Activated CD4-positive, alpha-beta memory T cell treated with anti-CD3 and anti-CD28 coated beads for 36 hours (primary cell): Measurements from ENCODE around the gene CCNF. TPM values are rescaled to one million over a fixed set of nuclear protein-coding genes. Genes with fewer than 3 reads are reported as not detected.

Experiments
- CTCF ChIA-PET: fragments of 350-600 bp; sonication (Branson Sonifier 250); formaldehyde crosslinking; loops from one replicate; lab custom pipeline; 2021; ENCODE audit warnings: antibody characterized with exemption, inconsistent platforms; lab: Charles Lee
- POLR2A ChIA-PET: fragments of 350-600 bp; sonication (Branson Sonifier 250); formaldehyde crosslinking; loops from one replicate; lab custom pipeline; 2021; ENCODE audit warnings: antibody characterized with exemption; lab: Charles Lee
- DNase-seq: peaks from one replicate; pipeline ENCODE4 v3.0.0-alpha.2; 2020
- H3K27ac Mint-ChIP-seq: one replicate; pipeline ENCODE4 v1.8.0; 2021; ENCODE audit warnings: mixed read lengths
- H3K27me3 Mint-ChIP-seq: one replicate; pipeline ENCODE4 v1.8.0; 2021; ENCODE audit warnings: mixed read lengths
- H3K36me3 Mint-ChIP-seq: one replicate; pipeline ENCODE4 v1.8.0; 2021; ENCODE audit warnings: mixed read lengths
- H3K4me1 Mint-ChIP-seq: one replicate; pipeline ENCODE4 v1.8.0; 2021; ENCODE audit warnings: low read depth, mixed read lengths
- H3K4me3 Mint-ChIP-seq: one replicate; pipeline ENCODE4 v1.8.0; 2021; ENCODE audit warnings: mild to moderate bottlenecking, mixed read lengths
- H3K9me3 Mint-ChIP-seq: one replicate; pipeline ENCODE4 v1.8.0; 2021; ENCODE audit warnings: mixed read lengths
- intact Hi-C: fragments of 100-400 bp; cut with micrococcal nuclease; formaldehyde crosslinking; loops from one replicate; pipeline ENCODE4 v1.15.1; 2023
- total RNA-seq, 2 experiments: library from RNA; stranded (reverse); gene quantifications; one replicate each; pipeline ENCODE4 v1.2.3, GENCODE V29; 2021

Gene CCNF
- total RNA-seq, 2 experiments from 2014 or later: 53.5 to 54.7 TPM

GRCh38 chr16:2470234-2470601, 41.0 kb downstream of the CCNF start:
- DNase-seq: no peak
- ChIA-PET POLR2A (interaction anchor here (0.5 to 2.0 kb wide), 4 partner anchors 11 to 594 kb away, joined by 3 to 6 read pairs (median 3); partner anchors contain the start of gene TEDC2), CTCF (interaction anchor here (1.2 kb wide), 1 partner anchor 31 kb away, joined by 7 read pairs; no protein-coding TSS in a partner anchor)
- Mint-ChIP-seq H3K4me1 (peaks cover 19% of the 10 kb centered on the region), H3K9me3 (no peaks in the 10 kb centered on the region), H3K27me3 (peaks cover 32% of the 10 kb centered on the region), H3K4me3 (no peak overlapping the region), H3K36me3 (no peaks in the 10 kb centered on the region), H3K27ac (no peak overlapping the region)
- intact Hi-C loops: loop anchor here (5.0 kb wide), 1 partner anchor 43 kb away; the partner anchor contains the start of gene CCNF

DNA sequence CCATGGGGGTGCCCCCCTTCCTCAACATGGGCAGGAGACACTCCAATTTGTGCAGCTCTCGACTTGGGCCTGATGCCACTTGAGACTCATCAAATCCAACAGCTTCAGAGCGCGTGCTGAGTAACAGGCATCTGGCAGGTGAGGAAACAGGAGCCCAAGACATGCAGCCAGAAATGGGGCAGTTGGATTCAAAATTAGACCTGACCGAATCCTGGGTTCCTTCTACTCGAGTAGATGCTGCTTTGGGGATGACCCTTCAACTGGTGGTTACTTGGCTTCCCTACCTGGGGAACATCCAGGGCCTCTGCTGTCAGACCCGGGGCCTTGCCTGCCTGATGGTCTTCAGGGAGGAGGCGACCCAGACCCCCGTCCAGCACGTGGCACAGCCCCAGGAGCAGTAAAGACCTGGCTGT, 41.4 kb downstream of the CCNF start:
- Mint-ChIP-seq H3K4me1 (peaks cover 19% of the 10 kb centered on the region), H3K9me3 (no peaks in the 10 kb centered on the region), H3K27me3 (peaks cover 32% of the 10 kb centered on the region), H3K4me3 (no peak overlapping the region), H3K27ac (no peak overlapping the region), H3K36me3 (no peaks in the 10 kb centered on the region)
- DNase-seq: no peak
- ChIA-PET CTCF (interaction anchor here (1.2 kb wide), 1 partner anchor 31 kb away, joined by 7 read pairs; no protein-coding TSS in a partner anchor), POLR2A (interaction anchor here (0.5 to 2.0 kb wide), 3 partner anchors 11 to 180 kb away, joined by 3 to 6 read pairs (median 3); partner anchors contain the start of gene TEDC2)
- intact Hi-C loops: loop anchor here (5.0 kb wide), 1 partner anchor 43 kb away; the partner anchor contains the start of gene CCNF

DNA sequence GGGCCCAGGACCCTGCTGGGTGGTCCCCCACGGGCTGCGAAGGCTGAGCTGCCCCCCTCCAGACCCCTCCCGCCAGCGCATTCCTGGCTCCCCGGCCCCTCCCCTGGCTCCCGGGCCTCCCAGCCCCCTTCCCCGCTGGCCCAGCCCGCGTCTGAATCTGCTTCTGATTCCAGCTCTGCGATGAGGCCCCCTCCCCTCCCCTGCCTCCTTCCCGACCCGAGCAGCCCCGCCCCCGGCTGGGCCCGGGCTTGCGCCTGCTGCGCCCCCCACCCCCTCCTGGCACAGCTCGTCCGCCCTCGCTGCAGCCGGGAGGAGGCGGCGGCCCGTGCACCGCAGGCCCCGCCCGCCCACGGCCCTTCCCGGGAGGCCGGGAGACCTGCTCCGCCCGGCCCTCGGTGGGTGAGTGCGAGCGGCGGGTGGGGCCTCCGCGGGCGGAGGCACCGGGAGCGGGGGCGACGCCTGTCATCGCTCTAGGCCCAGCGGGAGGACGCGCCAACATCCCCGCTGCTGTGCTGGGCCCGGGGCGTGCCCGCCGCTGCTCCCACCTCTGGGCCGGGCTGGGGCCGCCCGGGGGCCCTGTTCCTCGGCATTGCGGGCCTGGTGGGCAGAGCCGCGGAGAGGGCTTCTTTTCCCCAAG, 41.9 kb downstream of the CCNF start, which contains the start of gene NTN3:
NTN3 (plus strand) TSS at position 282 of the 637 bp plus-strand sequence. CDS start 405 bp downstream, outside the sequence.
- H3K36me3 Mint-ChIP-seq: no peaks in the 10 kb centered on the region
- ChIA-PET POLR2A (interaction anchor here (0.5 to 1.0 kb wide), 2 partner anchors 30 to 181 kb away, joined by 3 read pairs; no protein-coding TSS in a partner anchor), CTCF (interaction anchor here (1.2 kb wide), 1 partner anchor 30 kb away, joined by 7 read pairs; no protein-coding TSS in a partner anchor)
- H3K4me3 Mint-ChIP-seq: no peak within 1 kb of the TSS
- H3K4me1 Mint-ChIP-seq: peaks cover 23% of the 10 kb centered on the region
- no peaks in the 10 kb centered on the region for H3K9me3 Mint-ChIP-seq
- H3K27ac Mint-ChIP-seq: no peak within 1 kb of the TSS
- peaks cover 32% of the 10 kb centered on the region for H3K27me3 Mint-ChIP-seq
- no peak for DNase-seq
- intact Hi-C loops: loop anchor here (5.0 kb wide), 1 partner anchor 44 kb away; the partner anchor contains the start of gene CCNF

DNA sequence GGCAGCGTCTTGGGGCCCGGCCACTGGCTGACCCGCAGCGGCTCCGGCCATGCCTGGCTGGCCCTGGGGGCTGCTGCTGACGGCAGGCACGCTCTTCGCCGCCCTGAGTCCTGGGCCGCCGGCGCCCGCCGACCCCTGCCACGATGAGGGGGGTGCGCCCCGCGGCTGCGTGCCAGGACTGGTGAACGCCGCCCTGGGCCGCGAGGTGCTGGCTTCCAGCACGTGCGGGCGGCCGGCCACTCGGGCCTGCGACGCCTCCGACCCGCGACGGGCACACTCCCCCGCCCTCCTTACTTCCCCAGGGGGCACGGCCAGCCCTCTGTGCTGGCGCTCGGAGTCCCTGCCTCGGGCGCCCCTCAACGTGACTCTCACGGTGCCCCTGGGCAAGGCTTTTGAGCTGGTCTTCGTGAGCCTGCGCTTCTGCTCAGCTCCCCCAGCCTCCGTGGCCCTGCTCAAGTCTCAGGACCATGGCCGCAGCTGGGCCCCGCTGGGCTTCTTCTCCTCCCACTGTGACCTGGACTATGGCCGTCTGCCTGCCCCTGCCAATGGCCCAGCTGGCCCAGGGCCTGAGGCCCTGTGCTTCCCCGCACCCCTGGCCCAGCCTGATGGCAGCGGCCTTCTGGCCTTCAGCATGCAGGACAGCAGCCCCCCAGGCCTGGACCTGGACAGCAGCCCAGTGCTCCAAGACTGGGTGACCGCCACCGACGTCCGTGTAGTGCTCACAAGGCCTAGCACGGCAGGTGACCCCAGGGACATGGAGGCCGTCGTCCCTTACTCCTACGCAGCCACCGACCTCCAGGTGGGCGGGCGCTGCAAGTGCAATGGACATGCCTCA, 42.6 kb downstream of the CCNF start:
- H3K27me3 Mint-ChIP-seq: peaks cover 32% of the 10 kb centered on the region
- ChIA-PET POLR2A (no interaction called here), CTCF (no interaction called here)
- DNase-seq: no peak
- intact Hi-C loops: loop anchor here (5.0 kb wide), 1 partner anchor 45 kb away; the partner anchor contains the start of gene CCNF
- H3K36me3 Mint-ChIP-seq: no peaks in the 10 kb centered on the region
- H3K27ac Mint-ChIP-seq: no peak overlapping the region
- H3K4me1 Mint-ChIP-seq: peaks cover 27% of the 10 kb centered on the region
- H3K4me3 Mint-ChIP-seq: no peak overlapping the region
- H3K9me3 Mint-ChIP-seq: no peaks in the 10 kb centered on the region

- peaks cover 32% of the 10 kb centered on the region for H3K27me3 Mint-ChIP-seq
- intact Hi-C loops: loop anchor here (5.0 kb wide), 1 partner anchor 45 kb away; the partner anchor contains the start of gene CCNF
- no peak overlapping the region for H3K27ac Mint-ChIP-seq
- H3K9me3 Mint-ChIP-seq: no peaks in the 10 kb centered on the region
- H3K36me3 Mint-ChIP-seq: no peaks in the 10 kb centered on the region
- no peak for DNase-seq
- ChIA-PET POLR2A (no interaction called here), CTCF (no interaction called here)
- H3K4me1 Mint-ChIP-seq: peaks cover 24% of the 10 kb centered on the region
- no peak overlapping the region for H3K4me3 Mint-ChIP-seq
Observed at GRCh38 chr16:2472488-2472864, 43.2 kb downstream of the CCNF start.

DNA sequence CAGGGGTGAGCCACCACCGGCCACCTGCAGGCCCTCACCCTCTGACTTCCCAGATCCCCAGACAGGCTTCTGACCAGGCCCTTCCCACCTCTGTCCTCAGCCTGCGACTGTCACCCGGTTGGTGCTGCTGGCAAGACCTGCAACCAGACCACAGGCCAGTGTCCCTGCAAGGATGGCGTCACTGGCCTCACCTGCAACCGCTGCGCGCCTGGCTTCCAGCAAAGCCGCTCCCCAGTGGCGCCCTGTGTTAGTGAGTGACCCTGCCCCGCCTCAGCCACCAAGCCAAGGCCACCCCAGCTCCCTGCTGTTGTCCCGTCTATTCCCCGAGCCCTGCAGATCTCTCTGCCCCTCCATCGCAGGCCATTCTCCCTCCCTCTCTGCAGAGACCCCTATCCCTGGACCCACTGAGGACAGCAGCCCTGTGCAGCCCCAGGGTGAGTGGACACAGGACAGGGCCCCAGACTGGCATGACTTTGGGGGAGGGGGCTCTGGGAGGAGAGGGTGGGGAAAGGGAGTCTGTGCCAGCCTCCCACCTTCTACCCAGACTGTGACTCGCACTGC, 43.7 kb downstream of the CCNF start:
- Mint-ChIP-seq H3K36me3 (no peaks in the 10 kb centered on the region), H3K27me3 (peaks cover 32% of the 10 kb centered on the region), H3K27ac (no peak overlapping the region), H3K9me3 (no peaks in the 10 kb centered on the region), H3K4me3 (peak overlapping the region; percentile 38), H3K4me1 (peaks cover 24% of the 10 kb centered on the region)
- CTCF ChIA-PET: no interaction called here
- DNase-seq: no peak
- POLR2A ChIA-PET: no interaction called here
- intact Hi-C loops: loop anchor here (5.0 kb wide), 1 partner anchor 46 kb away; the partner anchor contains the start of gene CCNF

DNA sequence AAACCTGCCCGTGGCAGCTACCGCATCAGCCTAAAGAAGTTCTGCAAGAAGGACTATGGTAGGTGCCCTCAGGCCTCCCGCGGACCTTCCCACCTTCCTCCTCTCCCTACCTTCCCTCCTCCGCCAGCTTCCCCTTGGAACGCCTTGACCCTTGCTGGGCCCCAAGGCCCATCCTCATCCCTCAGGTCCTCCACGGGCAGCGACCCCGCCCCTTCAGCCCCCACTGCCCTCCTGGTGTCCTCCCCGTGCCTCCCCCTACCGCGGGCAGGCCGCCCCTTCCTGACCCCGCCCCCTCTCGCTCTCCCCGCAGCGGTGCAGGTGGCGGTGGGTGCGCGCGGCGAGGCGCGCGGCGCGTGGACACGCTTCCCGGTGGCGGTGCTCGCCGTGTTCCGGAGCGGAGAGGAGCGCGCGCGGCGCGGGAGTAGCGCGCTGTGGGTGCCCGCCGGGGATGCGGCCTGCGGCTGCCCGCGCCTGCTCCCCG, 44.2 kb downstream of the CCNF start:
- peak overlapping the region; percentile 38 for H3K4me3 Mint-ChIP-seq
- no peak overlapping the region for H3K27ac Mint-ChIP-seq
- H3K4me1 Mint-ChIP-seq: peaks cover 20% of the 10 kb centered on the region
- CTCF ChIA-PET: interaction anchor here (1.9 kb wide), 1 partner anchor 13 kb away, joined by 8 read pairs; no protein-coding TSS in a partner anchor
- no peaks in the 10 kb centered on the region for H3K36me3 Mint-ChIP-seq
- H3K9me3 Mint-ChIP-seq: no peaks in the 10 kb centered on the region
- peaks cover 28% of the 10 kb centered on the region for H3K27me3 Mint-ChIP-seq
- DNase-seq: no peak
- POLR2A ChIA-PET: no interaction called here
- intact Hi-C loops: loop anchor here (5.0 kb wide), 1 partner anchor 46 kb away; the partner anchor contains the start of gene CCNF

- Mint-ChIP-seq H3K9me3 (no peaks in the 10 kb centered on the region), H3K27ac (peak overlapping the region; percentile 8), H3K4me1 (peaks cover 19% of the 10 kb centered on the region), H3K27me3 (peaks cover 25% of the 10 kb centered on the region), H3K36me3 (no peaks in the 10 kb centered on the region), H3K4me3 (peak overlapping the region; percentile 72)
- ChIA-PET POLR2A (interaction anchor here (0.6 to 1.4 kb wide), 5 partner anchors 14 to 439 kb away, joined by 3 to 4 read pairs (median 3); partner anchors contain the start of genes ATP6V0C and TEDC2), CTCF (interaction anchor here (1.3 to 1.9 kb wide), 3 partner anchors 13 to 27 kb away, joined by 4 to 8 read pairs (median 5); partner anchors contain the start of gene TEDC2)
- DNase-seq: peak; percentile 67
- intact Hi-C loops: loop anchor here (5.0 kb wide), 1 partner anchor 47 kb away; the partner anchor contains the start of gene CCNF
Observed at GRCh38 chr16:2473999-2474876, 45.0 kb downstream of the CCNF start.

DNA sequence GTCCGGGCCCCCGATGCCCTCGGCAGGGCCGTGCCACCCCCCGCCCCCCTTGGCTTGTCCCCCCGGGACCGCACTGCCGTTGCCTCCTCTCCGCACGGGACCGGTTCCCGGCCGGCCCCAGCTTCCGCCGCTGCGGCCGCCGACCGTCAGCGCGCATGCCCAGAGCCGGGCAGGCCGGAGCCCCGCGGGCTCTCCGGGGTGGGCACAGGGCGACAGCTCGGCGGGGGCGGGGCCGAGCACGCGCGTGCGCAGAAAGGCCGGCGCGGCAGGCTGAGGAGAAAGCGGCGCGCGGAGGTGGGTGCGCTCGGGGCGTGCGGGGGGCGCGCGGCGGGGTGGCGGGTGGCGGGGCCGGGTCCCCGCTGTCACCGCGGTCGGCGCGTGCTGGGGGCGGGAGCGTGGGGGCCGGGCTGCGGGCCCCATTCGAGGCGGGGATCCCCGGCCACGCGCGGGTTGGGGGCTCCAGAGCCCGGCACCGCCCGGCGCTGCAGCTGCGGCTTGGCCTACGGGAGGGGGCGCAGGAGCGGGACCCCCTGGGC, 45.7 kb downstream of the CCNF start, which contains the start of gene TBC1D24:
TBC1D24 (plus strand) TSS at position 251 of the 536 bp plus-strand sequence. CDS start 21,022 bp downstream, outside the sequence.
- peaks cover 19% of the 10 kb centered on the region for H3K27me3 Mint-ChIP-seq
- peak within 1 kb of the TSS; percentile 72 for H3K4me3 Mint-ChIP-seq
- DNase-seq: peak; percentile 88
- intact Hi-C loops: loop anchor here (5.0 kb wide), 1 partner anchor 48 kb away; the partner anchor contains the start of gene CCNF
- H3K9me3 Mint-ChIP-seq: no peaks in the 10 kb centered on the region
- peak within 1 kb of the TSS; percentile 8 for H3K27ac Mint-ChIP-seq
- H3K36me3 Mint-ChIP-seq: no peaks in the 10 kb centered on the region
- ChIA-PET CTCF (interaction anchor here (1.3 to 1.9 kb wide), 3 partner anchors 12 to 26 kb away, joined by 4 to 8 read pairs (median 5); partner anchors contain the start of gene TEDC2), POLR2A (interaction anchor here (0.6 to 1.4 kb wide), 5 partner anchors 15 to 438 kb away, joined by 3 to 4 read pairs (median 3); partner anchors contain the start of genes ATP6V0C and TEDC2)
- H3K4me1 Mint-ChIP-seq: peaks cover 16% of the 10 kb centered on the region
